Adrenal gland (tissue), 5 donors: ENCODE results near the gene PGK2.

Experiments
- CTCF ChIP-seq, 6 experiments: fragments of 450-650 bp in 4 of 6; fragments of 200-600 bp in 2 of 6; sonication (generic) in 1 of 6; IDR thresholded peaks; 1 replicate in 5 of 6; 2 replicates in 1 of 6; pipeline versions ENCODE4 v1.5.1 to v1.8.0; 2016 to 2021; ENCODE audit warnings: antibody characterized with exemption in 6 of 6, mild to moderate bottlenecking in 2 of 6, moderate library complexity in 1 of 6
- POLR2A ChIP-seq, 2 donors: fragments of 450-650 bp; IDR thresholded peaks; one replicate each; pipeline ENCODE4 v1.6.1; 2017; ENCODE audit warnings: antibody characterized with exemption in 2 of 2, mild to moderate bottlenecking in 2 of 2, moderate library complexity in 1 of 2
- donor health status: DM: no; HTN: no; CAD: no.

- TF ChIP-seq CTCF (IDR thresholded peaks at IDR 0.05) (no peak), POLR2A (IDR thresholded peaks at IDR 0.05) (no peak)
Measured at GRCh38 chr6:49835140-49835539, 48.1 kb upstream of the PGK2 start.
